ENCODE measurements around the gene NDUFS8. TPM values are rescaled to one million over a fixed set of nuclear protein-coding genes. Genes with fewer than 3 reads are reported as not detected.
A peak's percentile ranks its signal among the peaks of the same experiment; 100 is the strongest.

The NDUFS8 gene
- total RNA-seq, 1 experiment from 2014 or later = 221 TPM

- TF ChIP-seq MLX (CRISPR knock-in tag; IDR thresholded peaks at IDR 0.05) (no peak), STAT6 (CRISPR knock-in tag; conservative IDR thresholded peaks at IDR 0.05; ENCODE audit: low read depth) (no peak), CDX4 (CRISPR knock-in tag; IDR thresholded peaks at IDR 0.05; ENCODE audit: borderline replicate concordance) (no peak), USF1 (CRISPR knock-in tag; IDR thresholded peaks at IDR 0.05) (peak; percentile 60; the same call in 1 of the 2 replicates), OVOL2 (CRISPR knock-in tag; IDR thresholded peaks at IDR 0.05; ENCODE audit: borderline replicate concordance) (no peak), USF2 (CRISPR knock-in tag; IDR thresholded peaks at IDR 0.05) (peak; percentile 71), NR1H2 (CRISPR knock-in tag; IDR thresholded peaks at IDR 0.05) (no peak), FOXP4 (CRISPR knock-in tag; IDR thresholded peaks at IDR 0.05) (no peak)
Observed at GRCh38 chr11:68003846-68004550, 26.5 kb upstream of the NDUFS8 start, which contains the start of gene UNC93B1 (continued).

GRCh38 chr11:68004551-68005335 is 25.7 kb upstream of the NDUFS8 start:
- DNase-seq (ENCODE audit: low spot score) (peak; percentile 12), ATAC-seq (no peak)
- H3K9me3 Mint-ChIP-seq = no peaks in the 10 kb centered on the region
- ChIA-PET CTCF (no interaction called here), POLR2A (no interaction called here)
- H3K36me3 Mint-ChIP-seq = peaks cover 2% of the 10 kb centered on the region
- H3K27me3 Mint-ChIP-seq (ENCODE audit: low read depth) = no peaks in the 10 kb centered on the region; the same call in none of the 2 replicates
- no peak overlapping the region for H3K27ac Mint-ChIP-seq
- peak overlapping the region; percentile 75 for H3K4me3 Mint-ChIP-seq
- H3K4me1 Mint-ChIP-seq = peaks cover 29% of the 10 kb centered on the region
- TF ChIP-seq IRF1 (CRISPR knock-in tag; IDR thresholded peaks at IDR 0.05) = no peak
- no peak for TF ChIP-seq ZNF396 (CRISPR knock-in tag; IDR thresholded peaks at IDR 0.05; ENCODE audit: borderline replicate concordance)
- TF ChIP-seq ZNF425 (CRISPR knock-in tag; conservative IDR thresholded peaks at IDR 0.05) = no peak
- no peak for TF ChIP-seq GTF2I (CRISPR knock-in tag; conservative IDR thresholded peaks at IDR 0.05)
- TF ChIP-seq ZNF416 (CRISPR knock-in tag; IDR thresholded peaks at IDR 0.05) = no peak
- TF ChIP-seq ZNF263 (CRISPR knock-in tag; IDR thresholded peaks at IDR 0.05; ENCODE audit: low read depth) = no peak
- no peak for TF ChIP-seq JUN (CRISPR knock-in tag; IDR thresholded peaks at IDR 0.05)
- no peak for TF ChIP-seq TEAD1 (CRISPR knock-in tag; IDR thresholded peaks at IDR 0.05)
- no peak for TF ChIP-seq RELA (CRISPR knock-in tag; IDR thresholded peaks at IDR 0.05; ENCODE audit: borderline replicate concordance)
- no peak for TF ChIP-seq FOXP4 (CRISPR knock-in tag; IDR thresholded peaks at IDR 0.05)
- no peak for TF ChIP-seq NFYB (CRISPR knock-in tag; conservative IDR thresholded peaks at IDR 0.05; ENCODE audit: low read depth)
- TF ChIP-seq FOXK1 (CRISPR knock-in tag; IDR thresholded peaks at IDR 0.05) = no peak

Measured in WTC11 (cell line).